HuH-7 (cell line): ENCODE data around the gene CENPM.

Experiments used
- DNase-seq: peaks from one replicate; pipeline ENCODE4 v3.0.0; 2011; ENCODE audit warnings: low spot score

Gene CENPM

GRCh38 chr22:41946629-41947423 is at the start of gene CENPM:
Gene CENPM, minus strand, starts transcription at chr22:41947152. Its CDS starts 76 bp downstream, at chr22:41947076.
- DNase-seq = peak; percentile 96

- no peak for DNase-seq
Measured at GRCh38 chr22:41995211-41995610, 48.3 kb upstream of the CENPM start.

- no peak for DNase-seq
Measured at GRCh38 chr22:41992496-41992895, 45.5 kb upstream of the CENPM start.

- DNase-seq = no peak
Measured at GRCh38 chr22:41991111-41991510, 44.2 kb upstream of the CENPM start.

- no peak for DNase-seq
Measured at GRCh38 chr22:41989246-41989645, 42.3 kb upstream of the CENPM start.

GRCh38 chr22:41987276-41987675 is 40.3 kb upstream of the CENPM start:
- DNase-seq = no peak

- DNase-seq = no peak
Measured at GRCh38 chr22:41983513-41984405, 36.8 kb upstream of the CENPM start.

GRCh38 chr22:41982865-41983264 is 35.9 kb upstream of the CENPM start:
- DNase-seq = no peak

GRCh38 chr22:41979423-41980250 is 32.7 kb upstream of the CENPM start:
- DNase-seq = no peak

- no peak for DNase-seq
Measured at GRCh38 chr22:41978732-41979131, 31.8 kb upstream of the CENPM start.

GRCh38 chr22:41976961-41977566 is 30.1 kb upstream of the CENPM start:
- DNase-seq = no peak

- DNase-seq = peak; percentile 63
Measured at GRCh38 chr22:41976070-41976901, 29.3 kb upstream of the CENPM start.

GRCh38 chr22:41975299-41976069 is 28.5 kb upstream of the CENPM start:
- no peak for DNase-seq

GRCh38 chr22:41974691-41975290 is 27.8 kb upstream of the CENPM start:
- no peak for DNase-seq

GRCh38 chr22:41971431-41971830 is 24.5 kb upstream of the CENPM start:
- no peak for DNase-seq

GRCh38 chr22:41970601-41971000 is 23.6 kb upstream of the CENPM start:
- no peak for DNase-seq

GRCh38 chr22:41969110-41969646 is 22.2 kb upstream of the CENPM start, which contains the start of gene SEPTIN3:
Gene SEPTIN3, plus strand, starts transcription at chr22:41969443. Its CDS starts 2,050 bp downstream, at chr22:41971493.
- no peak for DNase-seq

- DNase-seq = no peak
Measured at GRCh38 chr22:41968601-41969000, 21.6 kb upstream of the CENPM start.

- peak; percentile 47 for DNase-seq
Measured at GRCh38 chr22:41966607-41967240, 19.8 kb upstream of the CENPM start.
